ENCODE results near the gene TMA7. TPM values are rescaled to one million over a fixed set of nuclear protein-coding genes. Genes with fewer than 3 reads are reported as not detected.

The TMA7 gene
- total and polyA plus RNA-seq, 2 of the 13 experiments (the other 11 are each of a cell fraction or from before 2014, with no cell fraction given): 100 to 486 TPM

DNA sequence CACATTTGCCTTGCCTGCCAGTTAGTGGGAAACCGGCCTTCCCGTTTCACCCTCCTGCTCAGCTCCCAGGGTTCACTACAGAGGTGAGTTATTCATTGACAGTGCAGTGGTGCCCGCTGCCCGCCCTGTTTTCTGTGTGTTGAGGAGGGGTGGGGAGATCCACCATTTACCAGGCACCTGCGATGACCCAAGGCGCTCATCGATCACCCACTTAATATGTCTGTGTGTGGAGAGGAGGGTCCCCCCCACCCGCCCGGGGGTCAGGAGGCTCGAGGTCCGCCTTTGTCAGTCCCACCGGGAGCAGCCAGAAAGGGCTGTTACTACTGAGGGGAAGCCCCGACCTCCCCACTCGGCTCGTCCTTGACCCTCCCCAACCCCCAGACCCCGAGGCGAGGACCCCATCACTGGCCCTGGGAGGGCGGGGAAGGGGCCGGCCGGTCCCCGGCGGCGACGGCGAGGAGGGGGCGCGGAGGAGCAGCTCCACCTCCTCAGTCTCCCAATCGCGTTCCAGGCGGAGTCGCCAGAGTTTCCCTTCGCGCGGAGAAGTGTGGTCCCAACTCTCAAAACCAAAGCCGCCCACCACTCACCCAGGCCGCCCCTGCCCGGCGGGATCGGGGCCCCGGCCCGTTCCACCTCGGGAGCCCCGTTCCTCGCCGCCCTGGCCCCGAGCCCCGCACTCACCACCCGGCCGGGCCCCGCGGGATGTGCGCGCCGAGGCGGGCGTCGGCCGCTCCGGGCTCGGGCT lies 11.3 kb upstream of the TMA7 start (continued):
- no peak for TF ChIP-seq TOPORS (CRISPR knock-in tag; IDR thresholded peaks at IDR 0.05)
- TF ChIP-seq ZNF282 (IDR thresholded peaks at IDR 0.05; ENCODE audit: partially characterized antibody): no peak
- TF ChIP-seq SNAPC2 (CRISPR knock-in tag; IDR thresholded peaks at IDR 0.05): no peak
- no peak for TF ChIP-seq USF2 (IDR thresholded peaks at IDR 0.05; ENCODE audit: low read depth, low read length)
- no peak for TF ChIP-seq USF2 (CRISPR knock-in tag; IDR thresholded peaks at IDR 0.05; ENCODE audit: borderline replicate concordance)
- TF ChIP-seq ZBTB49 (CRISPR knock-in tag; IDR thresholded peaks at IDR 0.05; ENCODE audit: borderline replicate concordance): no peak
- TF ChIP-seq ZNF232 (CRISPR knock-in tag; IDR thresholded peaks at IDR 0.05; ENCODE audit: borderline replicate concordance): peak; percentile 73; the same call in 1 of the 2 replicates
- TF ChIP-seq SRSF4 (IDR thresholded peaks at IDR 0.05; ENCODE audit: low read depth, low read length, poor library complexity, severe bottlenecking): no peak
- TF ChIP-seq POLR2AphosphoS2 (IDR thresholded peaks at IDR 0.05; ENCODE audit: low read depth, low read length): no peak
- no peak for TF ChIP-seq JARID2 (CRISPR knock-in tag; IDR thresholded peaks at IDR 0.05; ENCODE audit: insufficient replicate concordance)
- no peak; the same call in 1 of the 2 replicates for TF ChIP-seq NCOR1 (IDR thresholded peaks at IDR 0.05; ENCODE audit: borderline replicate concordance, low read length)
- TF ChIP-seq NRL (CRISPR knock-in tag; IDR thresholded peaks at IDR 0.05; ENCODE audit: borderline replicate concordance): no peak
- TF ChIP-seq ZBTB34 (CRISPR knock-in tag; IDR thresholded peaks at IDR 0.05): no peak
- no peak for TF ChIP-seq ZFP41 (CRISPR knock-in tag; IDR thresholded peaks at IDR 0.05; ENCODE audit: borderline replicate concordance)
- no peak for TF ChIP-seq HNF4G (IDR thresholded peaks at IDR 0.05; ENCODE audit: borderline replicate concordance, low read depth, low read length)
- no peak; the same call in 1 of the 2 replicates for TF ChIP-seq HNF4G (CRISPR knock-in tag; IDR thresholded peaks at IDR 0.05; ENCODE audit: borderline replicate concordance, low read depth)
- no peak for TF ChIP-seq ZNF777 (CRISPR knock-in tag; IDR thresholded peaks at IDR 0.05)
- TF ChIP-seq ZNF260 (CRISPR knock-in tag; IDR thresholded peaks at IDR 0.05; ENCODE audit: borderline replicate concordance, low read depth): no peak
- TF ChIP-seq FOXP4 (CRISPR knock-in tag; IDR thresholded peaks at IDR 0.05): peak; percentile 50
- no peak for TF ChIP-seq EED (CRISPR knock-in tag; IDR thresholded peaks at IDR 0.05)
- no peak for TF ChIP-seq SOX5 (CRISPR knock-in tag; IDR thresholded peaks at IDR 0.05; ENCODE audit: borderline replicate concordance)
- TF ChIP-seq MED1 (CRISPR knock-in tag; IDR thresholded peaks at IDR 0.05): peak; percentile 80
